Esophagus squamous epithelium (tissue), 4 donors: Measurements from ENCODE around the gene ENTREP3.

Experiments used
- CTCF ChIP-seq, 6 experiments: fragments of 450-650 bp in 4 of 6; fragments of 200-600 bp in 2 of 6; sonication (generic) in 2 of 6; IDR thresholded peaks; one replicate each; pipeline ENCODE4 v1.5.1; 2016 to 2019; ENCODE audit warnings: antibody characterized with exemption in 6 of 6, mild to moderate bottlenecking in 4 of 6, moderate library complexity in 4 of 6
- POLR2A ChIP-seq, 4 donors: fragments of 450-650 bp; IDR thresholded peaks; one replicate each; pipeline ENCODE4 v1.6.1; 2017; ENCODE audit warnings: antibody characterized with exemption in 4 of 4, mild to moderate bottlenecking in 4 of 4, moderate library complexity in 3 of 4

GRCh38 chr1:155300553-155301329 is 45.5 kb upstream of the ENTREP3 start:
- no peak for TF ChIP-seq CTCF (IDR thresholded peaks at IDR 0.05)
- TF ChIP-seq POLR2A (IDR thresholded peaks at IDR 0.05) = no peak
